GM12801 (cell line): ENCODE measurements around the gene RNF168.

Experiments used
- TF ChIP-seq, protein P1 (sequence below): IDR thresholded peaks from one replicate; pipeline ENCODE4 v1.5.1; 2011; ENCODE audit warnings: control low read depth; ENCODE audit not compliant: insufficient read length; ENCODE audit errors: extremely low read depth

RNF168 gene

DNA sequence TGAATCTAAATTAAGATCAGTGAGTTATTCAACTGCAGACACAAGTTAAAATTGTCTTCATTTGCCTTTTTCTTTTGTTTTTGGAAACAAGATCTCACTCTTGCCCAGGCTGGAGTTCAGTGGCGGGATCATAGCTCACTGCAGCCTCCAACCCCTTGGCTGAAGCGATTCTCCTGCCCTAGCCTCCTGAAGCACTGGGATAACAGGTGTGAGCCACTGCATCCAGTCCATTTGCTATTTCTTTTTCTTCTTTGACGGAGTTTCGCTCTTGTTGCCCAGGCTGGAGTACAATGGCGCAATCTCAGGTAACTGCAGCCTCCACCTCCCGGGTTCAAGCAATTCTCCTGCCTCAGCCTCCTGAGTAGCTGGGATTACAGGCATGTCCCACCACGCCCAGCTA, 10.3 kb downstream of the RNF168 start:
- TF ChIP-seq, protein P1, sequence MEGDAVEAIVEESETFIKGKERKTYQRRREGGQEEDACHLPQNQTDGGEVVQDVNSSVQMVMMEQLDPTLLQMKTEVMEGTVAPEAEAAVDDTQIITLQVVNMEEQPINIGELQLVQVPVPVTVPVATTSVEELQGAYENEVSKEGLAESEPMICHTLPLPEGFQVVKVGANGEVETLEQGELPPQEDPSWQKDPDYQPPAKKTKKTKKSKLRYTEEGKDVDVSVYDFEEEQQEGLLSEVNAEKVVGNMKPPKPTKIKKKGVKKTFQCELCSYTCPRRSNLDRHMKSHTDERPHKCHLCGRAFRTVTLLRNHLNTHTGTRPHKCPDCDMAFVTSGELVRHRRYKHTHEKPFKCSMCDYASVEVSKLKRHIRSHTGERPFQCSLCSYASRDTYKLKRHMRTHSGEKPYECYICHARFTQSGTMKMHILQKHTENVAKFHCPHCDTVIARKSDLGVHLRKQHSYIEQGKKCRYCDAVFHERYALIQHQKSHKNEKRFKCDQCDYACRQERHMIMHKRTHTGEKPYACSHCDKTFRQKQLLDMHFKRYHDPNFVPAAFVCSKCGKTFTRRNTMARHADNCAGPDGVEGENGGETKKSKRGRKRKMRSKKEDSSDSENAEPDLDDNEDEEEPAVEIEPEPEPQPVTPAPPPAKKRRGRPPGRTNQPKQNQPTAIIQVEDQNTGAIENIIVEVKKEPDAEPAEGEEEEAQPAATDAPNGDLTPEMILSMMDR = no peak

DNA sequence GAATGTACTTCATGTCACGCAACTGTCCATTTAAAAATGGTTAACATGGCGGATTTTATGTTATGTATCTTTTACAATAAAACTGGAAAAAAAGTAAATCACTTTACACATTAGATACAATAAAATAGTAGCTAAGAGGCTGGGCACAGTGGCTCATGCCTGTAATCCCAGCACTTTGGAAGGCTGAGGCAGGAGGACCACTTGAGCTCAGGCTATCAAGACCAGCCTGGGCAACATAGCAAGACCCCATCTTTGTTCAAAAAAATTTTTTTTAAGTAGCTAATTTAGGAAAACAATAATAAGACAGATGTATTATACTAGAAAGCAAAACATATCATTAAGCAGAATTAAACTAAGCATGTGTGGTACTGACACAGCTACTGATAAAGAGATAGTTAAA, 11.5 kb downstream of the RNF168 start:
- TF ChIP-seq, protein P1 = no peak

DNA sequence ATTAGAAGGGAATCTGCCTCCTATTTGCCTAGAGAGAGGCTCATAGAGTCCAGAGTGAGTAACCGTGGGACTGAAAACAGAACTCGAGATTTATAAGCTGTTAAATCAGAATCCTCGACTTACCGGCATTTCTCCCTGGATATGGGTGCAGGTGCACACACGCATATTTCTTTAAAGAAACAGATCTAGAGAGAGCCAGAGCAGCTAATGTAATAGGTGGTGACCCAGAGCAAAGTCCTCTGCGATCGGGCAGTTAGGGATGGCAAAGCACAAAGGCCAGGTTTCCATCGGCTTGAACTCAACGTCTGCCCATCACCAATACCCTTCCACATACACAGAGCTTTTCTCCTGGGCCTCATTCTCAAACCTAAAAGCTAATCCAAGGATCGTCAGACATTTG, 13.8 kb downstream of the RNF168 start:
- TF ChIP-seq, protein P1 = no peak

DNA sequence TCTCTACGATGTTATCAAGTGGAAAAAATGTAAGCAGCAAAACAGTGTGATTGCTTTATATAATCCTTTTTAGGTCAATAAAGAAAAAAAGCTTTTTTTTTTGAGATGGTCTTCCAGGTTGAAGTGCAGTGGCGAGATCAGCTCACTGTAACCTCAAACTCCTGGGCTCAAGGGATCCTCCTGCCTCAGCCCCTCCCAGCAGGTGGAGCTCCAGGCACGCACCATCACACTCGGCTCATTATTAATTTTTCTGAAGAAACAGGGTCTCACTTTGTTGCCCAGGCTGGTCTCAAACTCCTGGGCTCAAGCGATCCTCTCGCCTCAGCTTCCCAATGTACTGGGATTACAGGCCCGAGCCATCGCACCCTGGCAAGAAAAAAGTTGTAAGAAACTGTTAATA, 17.3 kb downstream of the RNF168 start:
- TF ChIP-seq, protein P1 = no peak

DNA sequence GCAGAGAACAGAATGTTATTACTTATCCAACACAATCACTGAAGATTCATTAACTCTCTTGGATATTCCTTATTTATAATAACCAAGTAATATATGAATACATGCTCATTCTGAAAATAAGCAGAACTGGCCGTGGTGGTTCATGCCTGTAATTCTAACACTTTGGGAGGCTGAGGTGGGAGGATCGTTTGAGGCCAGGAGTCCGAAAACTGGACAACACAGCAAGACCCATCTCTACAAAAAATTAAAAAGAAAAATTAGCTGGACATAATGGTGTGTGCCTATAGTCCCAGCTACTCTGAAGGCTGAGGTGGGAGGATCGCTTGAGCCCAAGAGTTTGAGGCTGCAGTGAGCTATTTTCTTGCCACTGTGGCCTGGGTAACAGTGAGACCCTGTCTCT, 25.9 kb downstream of the RNF168 start:
- TF ChIP-seq, protein P1 = no peak

DNA sequence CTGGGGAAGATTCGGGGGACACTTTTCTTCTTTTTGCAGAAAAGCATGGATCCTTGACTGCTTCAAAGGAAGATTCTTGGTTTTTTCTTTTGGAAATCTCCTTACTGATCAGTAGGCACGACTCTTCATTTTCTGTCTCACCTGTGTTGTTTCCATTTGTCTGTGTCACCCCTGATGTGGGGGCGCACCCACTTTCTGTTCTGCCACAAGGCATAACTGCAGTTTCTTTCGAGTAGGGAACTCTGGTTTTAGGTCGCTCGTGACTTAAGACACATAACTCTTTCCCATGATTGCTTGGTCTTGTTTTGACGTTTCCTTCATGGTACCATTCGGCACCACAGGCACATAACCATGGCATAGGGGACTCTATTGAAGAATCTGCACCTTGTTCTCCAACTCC, 31.3 kb downstream of the RNF168 start:
- TF ChIP-seq, protein P1 = no peak

DNA sequence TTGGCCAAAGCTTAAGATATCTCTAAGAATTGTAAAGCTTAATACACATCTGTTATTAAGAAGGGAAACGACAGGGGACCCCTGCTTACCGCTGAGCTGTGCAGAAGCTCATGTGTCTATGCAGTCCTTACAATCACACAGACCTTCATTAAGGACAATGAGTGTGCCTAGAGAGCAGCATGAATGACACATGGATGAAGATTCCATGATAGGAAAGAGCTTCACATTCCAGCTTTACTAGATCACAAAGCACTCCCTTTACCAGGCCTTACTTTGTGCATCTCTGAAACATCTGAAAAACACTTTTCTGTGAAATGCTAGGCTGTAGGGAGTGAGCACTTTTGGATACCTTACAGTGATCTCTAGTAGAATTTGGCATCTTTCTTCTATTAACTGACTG, 32.0 kb downstream of the RNF168 start:
- TF ChIP-seq, protein P1 = no peak

DNA sequence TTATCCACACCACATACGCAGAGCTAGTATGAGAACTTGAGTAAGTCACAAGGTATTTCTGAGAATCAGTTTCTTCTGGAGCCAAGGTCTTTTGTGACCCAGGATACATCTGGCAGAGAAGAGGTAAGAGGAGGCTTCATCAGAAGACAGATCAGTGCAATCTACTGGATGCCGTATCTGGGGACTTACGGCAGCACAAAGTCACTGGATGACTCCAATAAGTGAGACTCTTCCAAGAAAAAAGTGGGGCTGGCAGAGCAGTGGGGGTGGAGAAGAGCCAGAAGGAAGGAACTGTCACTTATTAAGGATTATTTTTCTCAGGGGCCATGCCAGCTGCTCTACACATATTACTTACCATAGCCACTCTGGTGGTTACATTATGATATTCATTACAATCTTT, 39.8 kb downstream of the RNF168 start:
- TF ChIP-seq, protein P1 = no peak
